Testis (tissue), 3 donors: Measurements from ENCODE around the gene PIP5K1C. TPM values are rescaled to one million over a fixed set of nuclear protein-coding genes. Genes with fewer than 3 reads are reported as not detected.
A peak's percentile ranks its signal among the peaks of the same experiment; 100 is the strongest.

Experiments used
- DNase-seq: peaks from one replicate; pipeline ENCODE4 v3.0.0-alpha.2; 2019
- H3K27ac ChIP-seq, 2 donors: fragments of 200-600 bp; sonication (generic); one replicate each; pipeline ENCODE4 v1.5.1; 2019
- H3K27me3 ChIP-seq: fragments of 200-600 bp; sonication (generic); one replicate; pipeline ENCODE4 v1.5.1; 2019
- H3K36me3 ChIP-seq: fragments of 200-600 bp; sonication (generic); one replicate; pipeline ENCODE4 v1.5.1; 2017; ENCODE audit warnings: low read depth; ENCODE audit errors: missing control alignments
- H3K4me1 ChIP-seq: fragments of 200-600 bp; sonication (generic); one replicate; pipeline ENCODE4 v1.5.1; 2019
- H3K4me3 ChIP-seq, 2 donors: fragments of 200-600 bp; sonication (generic); one replicate each; pipeline ENCODE4 v1.5.1; 2017 to 2019
- H3K9me3 ChIP-seq: fragments of 200-600 bp; sonication (generic); one replicate; pipeline ENCODE4 v1.5.1; 2017
- POLR2A ChIP-seq: fragments of 450-650 bp; IDR thresholded peaks from one replicate; pipeline ENCODE4 v1.6.1; 2017; ENCODE audit warnings: antibody characterized with exemption, mild to moderate bottlenecking, moderate library complexity
- WGBS, 2 donors: methylation state at CpG; one replicate each; pipeline ENCODE4 v1.1.5; 2018; 5-methylcytosine and 5-hydroxymethylcytosine counted together
- intact Hi-C: fragments of 100-400 bp; cut with DNase I; formaldehyde crosslinking; loops from one replicate; pipeline ENCODE4 v1.15.1; 2023; ENCODE audit warnings: low total_unique reads
- polyA plus RNA-seq: library from polyadenylated mRNA; stranded (reverse); fragments of 350-450 nt; fragmentation: Illumina TruSeq; extraction: RNeasy Lipid Tissue Mini Kit (QIAGEN cat#74804); gene quantifications from one replicate; pipeline ENCODE4 v1.2.3, GENCODE V29; 2014; ENCODE audit warnings: low read depth, low replicate concordance; ENCODE audit not compliant: insufficient read depth
- total RNA-seq, 2 donors: library from RNA; depleted of rRNA; stranded (reverse); fragments of >200 nt; gene quantifications; one replicate each; pipeline ENCODE4 v1.2.3, GENCODE V29; 2016
- TF ChIP-seq, protein P1 (sequence below), 3 experiments: fragments of 450-650 bp in 2 of 3; fragments of 200-600 bp in 1 of 3; sonication (generic) in 1 of 3; IDR thresholded peaks; one replicate each; pipeline ENCODE4 v1.5.1; 2016 to 2019; ENCODE audit warnings: antibody characterized with exemption in 3 of 3, mild to moderate bottlenecking in 2 of 3, moderate library complexity in 1 of 3

The PIP5K1C gene
- total and polyA plus RNA-seq, 3 donors from 2014 or later, result 80.2 to 99.1 (median 87.0) TPM

DNA sequence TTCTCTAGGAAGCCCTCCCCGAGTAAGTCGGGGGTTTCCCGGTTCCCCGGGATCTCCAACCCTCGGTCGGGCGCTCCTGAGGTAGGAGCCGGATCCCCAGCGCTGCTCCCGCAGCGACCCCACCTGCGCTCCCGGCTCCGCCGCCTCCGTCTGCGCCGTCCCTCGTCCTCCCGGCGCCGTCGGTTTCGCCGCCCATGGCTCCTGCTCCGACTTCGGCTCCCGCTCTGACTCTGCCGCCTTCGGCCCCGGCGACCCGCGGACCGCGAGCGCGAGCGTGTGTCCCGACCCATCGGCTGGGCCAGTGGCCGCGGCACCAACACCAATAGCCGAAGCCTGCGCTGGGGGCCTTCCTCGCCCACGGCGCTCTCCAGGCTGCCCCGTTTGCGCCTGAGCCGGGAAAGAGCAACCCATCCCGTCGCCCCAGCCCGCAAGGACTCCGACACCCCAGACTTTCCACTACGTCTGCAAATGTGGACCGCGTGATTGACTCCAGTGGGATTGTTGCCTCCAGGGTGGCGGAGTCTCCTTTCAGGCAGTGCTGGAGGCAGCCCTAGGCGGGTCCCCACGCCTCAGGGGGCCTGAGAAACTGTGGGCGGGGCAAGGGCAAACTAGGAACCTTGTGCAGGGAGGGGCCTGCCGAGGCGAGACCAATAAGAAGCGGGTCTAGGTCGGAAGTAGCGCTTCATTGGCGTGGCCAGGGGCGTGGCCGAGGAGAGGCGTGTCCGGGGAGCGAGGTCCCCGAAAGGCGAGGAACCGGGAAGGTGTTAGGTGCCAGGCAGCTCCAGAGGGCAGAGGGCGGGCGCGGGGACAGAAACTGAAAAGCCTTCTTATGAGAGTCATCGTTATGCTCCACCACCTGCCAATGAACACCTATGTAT is 73.6 kb downstream of the PIP5K1C start, which contains the start of gene CACTIN:
TSS of gene CACTIN (minus strand) at position 318 of the 878 bp plus-strand sequence. CDS start at position 290, 28 bp downstream.
- H3K9me3 ChIP-seq, result no peaks in the 10 kb centered on the region
- TF ChIP-seq, protein P1, sequence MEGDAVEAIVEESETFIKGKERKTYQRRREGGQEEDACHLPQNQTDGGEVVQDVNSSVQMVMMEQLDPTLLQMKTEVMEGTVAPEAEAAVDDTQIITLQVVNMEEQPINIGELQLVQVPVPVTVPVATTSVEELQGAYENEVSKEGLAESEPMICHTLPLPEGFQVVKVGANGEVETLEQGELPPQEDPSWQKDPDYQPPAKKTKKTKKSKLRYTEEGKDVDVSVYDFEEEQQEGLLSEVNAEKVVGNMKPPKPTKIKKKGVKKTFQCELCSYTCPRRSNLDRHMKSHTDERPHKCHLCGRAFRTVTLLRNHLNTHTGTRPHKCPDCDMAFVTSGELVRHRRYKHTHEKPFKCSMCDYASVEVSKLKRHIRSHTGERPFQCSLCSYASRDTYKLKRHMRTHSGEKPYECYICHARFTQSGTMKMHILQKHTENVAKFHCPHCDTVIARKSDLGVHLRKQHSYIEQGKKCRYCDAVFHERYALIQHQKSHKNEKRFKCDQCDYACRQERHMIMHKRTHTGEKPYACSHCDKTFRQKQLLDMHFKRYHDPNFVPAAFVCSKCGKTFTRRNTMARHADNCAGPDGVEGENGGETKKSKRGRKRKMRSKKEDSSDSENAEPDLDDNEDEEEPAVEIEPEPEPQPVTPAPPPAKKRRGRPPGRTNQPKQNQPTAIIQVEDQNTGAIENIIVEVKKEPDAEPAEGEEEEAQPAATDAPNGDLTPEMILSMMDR (IDR thresholded peaks at IDR 0.05), result peak in 2 of 3 experiments; percentile 33 to 45
- peak; percentile 6 for TF ChIP-seq POLR2A
- peaks cover 18% of the 10 kb centered on the region for H3K4me1 ChIP-seq
- H3K36me3 ChIP-seq, result no peaks in the 10 kb centered on the region
- peak within 1 kb of the TSS; percentile 93 to 96 for H3K4me3 ChIP-seq
- no peaks in the 10 kb centered on the region for H3K27me3 ChIP-seq
- DNase-seq, result peak; percentile 99
- H3K27ac ChIP-seq, result peak within 1 kb of the TSS; percentile 85 to 97
- WGBS, 2 donors, result 0% methylated on average over 51 to 70 of the region's 80 CpGs
- intact Hi-C loops, result no loop called here

DNA sequence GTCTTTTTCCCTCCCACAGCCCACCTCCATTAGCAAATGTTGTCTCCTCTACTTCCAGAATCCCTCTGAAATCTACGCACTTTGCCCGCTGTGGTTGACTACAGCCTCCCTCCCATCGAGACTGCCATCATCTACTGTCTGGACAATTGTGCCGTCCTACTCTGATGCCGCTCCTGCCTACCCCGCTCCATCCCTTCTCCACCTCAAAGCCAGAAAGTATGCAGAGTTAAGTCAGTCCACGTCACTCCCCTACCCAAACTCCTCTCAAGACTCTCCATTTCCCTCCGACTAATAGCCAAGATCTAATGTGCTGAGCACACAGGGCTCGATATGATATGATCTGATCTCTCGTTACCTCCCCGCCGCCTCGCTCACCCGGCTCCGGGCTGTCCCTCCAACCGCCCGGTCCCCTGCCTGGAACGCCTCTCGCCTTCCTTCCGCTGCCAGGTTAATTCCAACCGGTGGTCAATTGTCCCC is 74.2 kb downstream of the PIP5K1C start:
- WGBS, 2 donors, result 2% methylated on average over 19 to 21 of the region's 21 CpGs
- no peak for TF ChIP-seq POLR2A
- TF ChIP-seq, protein P1 (IDR thresholded peaks at IDR 0.05), result no peak
- H3K9me3 ChIP-seq, result no peaks in the 10 kb centered on the region
- peak overlapping the region; percentile 85 to 97 for H3K27ac ChIP-seq
- intact Hi-C loops, result no loop called here
- H3K4me1 ChIP-seq, result peaks cover 18% of the 10 kb centered on the region
- no peak for DNase-seq
- no peaks in the 10 kb centered on the region for H3K36me3 ChIP-seq
- H3K4me3 ChIP-seq, result peak overlapping the region; percentile 93 to 96
- H3K27me3 ChIP-seq, result no peaks in the 10 kb centered on the region

DNA sequence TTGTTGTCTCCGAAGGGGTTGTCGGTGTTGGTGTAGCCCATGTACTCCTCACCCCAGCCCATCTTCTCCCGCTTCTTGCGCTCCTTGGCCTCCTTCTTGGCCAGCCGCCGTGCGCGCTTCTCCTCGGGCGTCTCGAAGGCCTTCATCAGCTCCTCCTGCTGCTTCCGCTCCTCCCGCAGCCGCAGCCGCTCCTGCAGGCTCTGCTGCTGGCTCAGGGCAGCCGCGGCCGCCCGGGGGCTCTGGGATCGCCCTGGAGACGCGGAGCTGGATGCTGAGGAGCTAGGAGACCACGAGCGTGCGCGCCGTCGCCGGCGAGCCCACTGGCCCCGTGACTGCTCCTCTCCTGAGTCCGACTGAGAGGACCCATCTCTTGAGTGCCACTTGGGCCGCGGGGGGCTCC is 76.6 kb downstream of the PIP5K1C start:
- intact Hi-C loops, result no loop called here
- peaks cover 18% of the 10 kb centered on the region for H3K4me1 ChIP-seq
- no peak for TF ChIP-seq POLR2A
- TF ChIP-seq, protein P1 (IDR thresholded peaks at IDR 0.05), result no peak

DNA sequence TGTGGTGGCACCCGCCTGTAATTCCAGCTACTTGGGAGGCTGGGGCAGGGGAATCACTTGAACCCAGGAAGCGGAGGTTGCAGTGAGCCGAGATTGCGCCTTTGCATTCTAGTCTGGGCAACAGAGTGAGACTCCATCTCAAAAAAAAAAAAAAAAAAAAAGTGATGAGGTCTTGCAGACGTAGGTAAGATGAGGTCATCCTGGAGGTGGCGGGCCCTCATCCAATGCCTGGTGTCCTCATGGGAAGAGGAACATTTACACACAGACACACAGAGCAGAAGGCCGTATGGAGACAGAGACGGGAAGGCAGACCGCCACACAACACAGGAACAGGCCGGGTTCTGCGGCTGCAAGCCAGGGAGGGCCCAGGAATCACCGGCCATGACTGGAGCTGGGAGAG is 78.0 kb downstream of the PIP5K1C start:
- Histone ChIP-seq H3K9me3 (no peaks in the 10 kb centered on the region), H3K4me1 (peaks cover 18% of the 10 kb centered on the region), H3K36me3 (no peaks in the 10 kb centered on the region), H3K4me3 (no peak overlapping the region), H3K27me3 (no peaks in the 10 kb centered on the region), H3K27ac (no peak overlapping the region)
- TF ChIP-seq, protein P1 (IDR thresholded peaks at IDR 0.05), result no peak
- TF ChIP-seq POLR2A, result no peak
- WGBS, 2 donors, result 85 to 92% methylated on average over 10 to 12 of the region's 12 CpGs
- intact Hi-C loops, result no loop called here
- DNase-seq, result no peak

More for the DNA sequence above, 76.6 kb downstream of the PIP5K1C start:
- no peak overlapping the region for H3K4me3 ChIP-seq
- no peaks in the 10 kb centered on the region for H3K9me3 ChIP-seq
- no peak for DNase-seq
- no peaks in the 10 kb centered on the region for H3K27me3 ChIP-seq
- no peaks in the 10 kb centered on the region for H3K36me3 ChIP-seq
- 90 to 95% methylated on average over 20 to 34 of the region's 34 CpGs for WGBS, 2 donors
- H3K27ac ChIP-seq, result no peak overlapping the region
